Spleen (tissue), 11 donors: ENCODE measurements around the gene RCAN3. TPM values are rescaled to one million over a fixed set of nuclear protein-coding genes. Genes with fewer than 3 reads are reported as not detected.
"Not testable (repeated sequence)": the region's sequence is repeated elsewhere in the genome, so short reads cannot be mapped to it uniquely, and the experiment has no call there.

Experiments
- DNase-seq: peaks from one replicate; pipeline ENCODE4 v3.0.0-alpha.2; 2020
- H3K27ac ChIP-seq, 8 donors: fragments of 200-600 bp; sonication (generic) in 7 of 8; 1 replicate in 4 of 8; 2 replicates in 4 of 8; pipeline versions ENCODE4 v1.5.0 to v1.8.0; 2016 to 2021; ENCODE audit warnings: inconsistent platforms in 4 of 8, mild to moderate bottlenecking in 4 of 8, moderate library complexity in 1 of 8
- H3K27me3 ChIP-seq, 7 donors: fragments of 200-600 bp; sonication (generic) in 6 of 7; replicated peaks in 1 of 7; 1 replicate in 4 of 7; 2 replicates in 3 of 7; pipeline versions ENCODE4 v1.5.0 to v1.8.0; 2016 to 2021; ENCODE audit warnings: inconsistent platforms in 3 of 7, mild to moderate bottlenecking in 1 of 7
- H3K36me3 ChIP-seq, 6 donors: fragments of 200-600 bp; sonication (generic) in 5 of 6; 1 replicate in 4 of 6; 2 replicates in 2 of 6; pipeline versions ENCODE4 v1.5.0 to v1.8.0; 2016 to 2021; ENCODE audit warnings: inconsistent platforms in 2 of 6
- H3K4me1 ChIP-seq, 6 donors: fragments of 200-600 bp; sonication (generic) in 5 of 6; 1 replicate in 3 of 6; 2 replicates in 3 of 6; pipeline versions ENCODE4 v1.5.0 to v1.8.0; 2016 to 2021; ENCODE audit warnings: inconsistent platforms in 3 of 6
- H3K4me3 ChIP-seq, 8 donors: fragments of 200-600 bp; sonication (generic) in 7 of 8; 1 replicate in 4 of 8; 2 replicates in 4 of 8; pipeline versions ENCODE4 v1.5.0 to v1.8.0; 2016 to 2021; ENCODE audit warnings: inconsistent platforms in 4 of 8, mild to moderate bottlenecking in 4 of 8, moderate library complexity in 2 of 8
- H3K9me3 ChIP-seq, 8 donors: fragments of 200-600 bp; sonication (generic) in 7 of 8; 1 replicate in 4 of 8; 2 replicates in 4 of 8; pipeline versions ENCODE4 v1.5.0 to v1.8.0; 2016 to 2021; ENCODE audit warnings: inconsistent platforms in 4 of 8
- CTCF ChIP-seq, 11 experiments: fragments of 200-600 bp in 7 of 11; fragments of 450-650 bp in 4 of 11; sonication (generic) in 4 of 11; IDR thresholded peaks in 8 of 11; conservative IDR thresholded peaks in 3 of 11; 1 replicate in 7 of 11; 2 replicates in 4 of 11; pipeline versions ENCODE4 v1.4.0 to v1.8.0; 2016 to 2021; ENCODE audit warnings: antibody characterized with exemption in 11 of 11, inconsistent platforms in 4 of 11, mild to moderate bottlenecking in 1 of 11
- POLR2A ChIP-seq, 3 donors: fragments of 450-650 bp; IDR thresholded peaks; one replicate each; pipeline ENCODE4 v1.5.1; 2017; ENCODE audit warnings: antibody characterized with exemption in 3 of 3, mild to moderate bottlenecking in 1 of 3
- POLR2AphosphoS5 ChIP-seq, 3 donors: sonication (generic); formaldehyde crosslinking; IDR thresholded peaks; one replicate each; pipeline ENCODE4 v1.5.1; 2017; ENCODE audit warnings: antibody characterized with exemption in 3 of 3
- WGBS, 5 donors: extraction: QIAGEN DNeasy Blood & Tissue Kit in 3 of 5; methylation state at CpG; one replicate each; pipeline versions ENCODE4 v1.1.5 to v1.1.7; 2013 to 2018; 5-methylcytosine and 5-hydroxymethylcytosine counted together
- intact Hi-C: fragments of 100-400 bp; cut with DNase I; formaldehyde crosslinking; loops from one replicate; pipeline ENCODE4 v1.15.0; 2023; ENCODE audit warnings: low total_unique reads
- polyA plus RNA-seq, 3 donors: library from polyadenylated mRNA; stranded (reverse); fragments of 200-250 nt; gene quantifications; one replicate each; pipeline ENCODE4 v1.2.1, GENCODE V29; 2013
- total RNA-seq, 7 donors: library from RNA; depleted of rRNA in 3 of 7; stranded (reverse); fragments of >200 nt in 3 of 7; fragmentation: NEBNext Ultra II Directional in 4 of 7; extraction: Animal tissue kit (Norgen Biotek cat#: 25700) in 4 of 7; gene quantifications; one replicate each; pipeline versions ENCODE4 v1.1.0 to v1.2.1, GENCODE V29; 2016 to 2021
- donor health status: healthy with polysubstance abuse.
- donor health status: DM: no; HTN: no; CAD: no; lungs with moderate emphysema.
- donor health status: DM: no; HTN: no; CAD: no.
- donor health status: Bipolar disorder and iron deficiency.
- donor health status: healthy.
- donor health status: DM: no; HTN: no; CAD: no.
- donor health status: DM: yes; HTN: yes; CAD: no.

The RCAN3 gene
- total and polyA plus RNA-seq, 10 donors, result 6.1 to 21.7 (median 16.5) TPM

DNA sequence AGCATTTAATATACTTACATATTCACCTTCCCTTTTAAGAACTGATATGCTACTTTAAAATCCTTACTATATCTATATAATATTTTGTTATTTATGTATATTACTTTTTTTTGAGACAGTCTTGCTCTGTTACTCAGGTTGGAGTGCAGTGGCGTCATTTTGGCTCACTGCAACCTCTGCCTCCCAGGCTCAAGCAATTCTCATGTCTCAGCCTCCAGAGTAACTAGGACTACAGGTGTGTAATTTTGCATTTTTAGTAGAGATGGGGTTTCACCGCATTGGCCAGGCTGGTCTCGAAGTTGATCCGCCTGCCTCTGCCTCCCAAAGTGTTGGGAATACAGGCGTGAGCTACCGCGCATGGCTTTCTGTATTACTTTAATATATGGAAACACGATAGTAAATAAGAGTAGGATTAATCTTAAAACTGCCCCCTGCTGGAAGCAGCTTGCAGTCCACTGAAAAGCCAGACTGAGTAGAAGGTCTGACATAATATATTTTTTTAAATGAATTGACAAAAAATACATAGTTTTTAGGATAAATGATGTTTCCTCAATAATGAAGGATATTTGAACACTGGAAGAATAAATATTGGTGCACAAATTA, 24.4 kb downstream of the RCAN3 start:
- Histone ChIP-seq H3K27me3 (no peaks in the 10 kb centered on the region), H3K9me3 (no peaks in the 10 kb centered on the region), H3K36me3 (peaks cover 0 to 12% (median 0%) of the 10 kb centered on the region in 6 donors), H3K4me3 (no peak overlapping the region), H3K27ac (no peak overlapping the region), H3K4me1 (peaks cover 0 to 16% (median 0%) of the 10 kb centered on the region in 6 donors)
- TF ChIP-seq CTCF (IDR thresholded peaks at IDR 0.05 in 8 of 11, conservative IDR thresholded peaks at IDR 0.05 in 3 of 11), result peak in 10 of 11 experiments; percentile 11 to 70 (median 51)
- no peak for TF ChIP-seq POLR2AphosphoS5 (IDR thresholded peaks at IDR 0.05)
- no peak for TF ChIP-seq POLR2A (IDR thresholded peaks at IDR 0.05)
- DNase-seq, result no peak
- intact Hi-C loops, result no loop called here
- WGBS, 5 donors, result 76 to 84% (median 83%) methylated on average over 8 of the region's 8 CpGs

- 94 to 100% (median 99%) methylated on average over 2 of the region's 2 CpGs for WGBS, 5 donors
- peaks cover 0 to 19% (median 0%) of the 10 kb centered on the region in 6 donors for H3K36me3 ChIP-seq
- no peak for TF ChIP-seq CTCF (IDR thresholded peaks at IDR 0.05 in 8 of 11, conservative IDR thresholded peaks at IDR 0.05 in 3 of 11)
- TF ChIP-seq POLR2A (IDR thresholded peaks at IDR 0.05), result no peak
- no peak for TF ChIP-seq POLR2AphosphoS5 (IDR thresholded peaks at IDR 0.05)
- no peak overlapping the region for H3K27ac ChIP-seq
- H3K27me3 ChIP-seq, result no peaks in the 10 kb centered on the region
- intact Hi-C loops, result no loop called here
- H3K4me1 ChIP-seq, result peaks cover 0 to 22% (median 0%) of the 10 kb centered on the region in 6 donors
- no peak overlapping the region for H3K4me3 ChIP-seq
- no peaks in the 10 kb centered on the region for H3K9me3 ChIP-seq
- no peak for DNase-seq
These were observed 26.1 kb downstream of the RCAN3 start for GRCh38 chr1:24528744-24529143.

DNA sequence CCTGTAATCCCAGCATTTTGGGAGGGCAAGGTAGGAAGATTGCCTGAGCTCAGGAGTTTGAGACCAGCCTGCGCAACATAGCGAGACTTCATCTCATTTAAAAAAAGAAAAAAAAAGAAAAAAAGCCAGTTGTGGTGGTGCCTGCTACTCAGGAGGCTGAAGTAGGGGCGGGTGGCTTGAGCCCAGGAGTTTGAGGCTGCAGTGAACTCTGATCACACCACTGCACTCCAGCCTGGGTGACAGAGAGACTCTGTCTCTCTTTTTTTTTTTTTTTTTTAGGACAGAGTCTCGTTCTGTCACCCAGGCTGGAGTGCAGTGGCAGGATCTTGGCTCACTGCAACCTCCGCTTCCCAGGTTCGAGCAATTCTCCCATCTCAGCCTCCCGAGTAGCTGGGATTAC, 26.7 kb downstream of the RCAN3 start:
- H3K4me3 ChIP-seq, H3K27ac ChIP-seq, H3K27me3 ChIP-seq, H3K9me3 ChIP-seq, DNase-seq, intact Hi-C loops: not testable (repeated sequence)
- WGBS, 5 donors, result 92 to 98% (median 95%) methylated on average over 7 of the region's 7 CpGs
- Histone ChIP-seq H3K4me1 (peaks cover 0 to 28% (median 4%) of the 10 kb centered on the region in 6 donors), H3K36me3 (peaks cover 0 to 19% (median 0%) of the 10 kb centered on the region in 6 donors)

DNA sequence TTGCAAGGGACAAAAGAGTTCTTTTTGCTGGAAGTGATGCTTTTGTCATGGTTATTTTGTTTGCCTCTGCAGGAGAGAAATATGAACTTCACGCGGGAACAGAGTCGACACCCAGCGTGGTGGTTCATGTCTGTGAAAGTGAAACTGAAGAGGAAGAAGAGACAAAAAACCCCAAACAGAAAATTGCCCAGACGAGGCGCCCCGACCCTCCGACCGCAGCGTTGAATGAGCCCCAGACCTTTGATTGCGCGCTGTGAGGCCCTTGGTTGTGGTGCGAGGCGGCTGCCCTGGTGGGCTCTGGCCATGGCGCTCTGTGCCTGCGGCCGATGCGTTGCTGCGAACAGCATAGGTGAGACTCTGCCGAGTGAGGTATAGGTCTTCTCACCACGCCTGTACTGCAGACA, 32.4 kb downstream of the RCAN3 start:
- intact Hi-C loops, result no loop called here
- H3K27ac ChIP-seq, result peak overlapping the region; percentile 72 to 92 (median 86)
- no peaks in the 10 kb centered on the region for H3K9me3 ChIP-seq
- H3K27me3 ChIP-seq, result no peaks in the 10 kb centered on the region
- peak; percentile 85 for DNase-seq
- peaks cover 11 to 58% (median 38%) of the 10 kb centered on the region in 6 donors for H3K4me1 ChIP-seq
- TF ChIP-seq POLR2AphosphoS5 (IDR thresholded peaks at IDR 0.05) (peak; percentile 57 to 79 (median 70)), CTCF (IDR thresholded peaks at IDR 0.05 in 8 of 11, conservative IDR thresholded peaks at IDR 0.05 in 3 of 11) (peak in 7 of 11 experiments; percentile 15 to 56 (median 27)), POLR2A (IDR thresholded peaks at IDR 0.05) (no peak)
- peak overlapping the region in 6 of 8 donors; percentile 11 to 63 (median 23) for H3K4me3 ChIP-seq
- peaks cover 0 to 26% (median 0%) of the 10 kb centered on the region in 6 donors for H3K36me3 ChIP-seq
- 40 to 56% (median 50%) methylated on average over 21 of the region's 21 CpGs for WGBS, 5 donors
